Gastroesophageal sphincter (tissue), 4 donors: ENCODE data around the gene PCNX3. TPM values are rescaled to one million over a fixed set of nuclear protein-coding genes. Genes with fewer than 3 reads are reported as not detected.

Experiments used
- ATAC-seq: fragments of 150-250 bp; one replicate; pipeline ENCODE4 v1.9.1; 2016; ENCODE audit warnings: mild to moderate bottlenecking, moderate library complexity
- H3K27ac ChIP-seq, 4 donors: fragments of 200-600 bp; sonication (generic) in 3 of 4; 1 replicate in 3 of 4; 2 replicates in 1 of 4; pipeline ENCODE4 v1.5.1; 2016 to 2019
- H3K27me3 ChIP-seq: fragments of 200-600 bp; sonication (generic); one replicate; pipeline ENCODE4 v1.5.1; 2019
- H3K36me3 ChIP-seq, 2 donors: fragments of 200-600 bp; sonication (generic); one replicate each; pipeline ENCODE4 v1.5.1; 2019; ENCODE audit warnings: control low read depth in 1 of 2
- H3K4me1 ChIP-seq, 3 donors: fragments of 200-600 bp; sonication (generic); 1 replicate in 2 of 3; 2 replicates in 1 of 3; pipeline ENCODE4 v1.5.1; 2016 to 2019; ENCODE audit warnings: control low read depth in 2 of 3
- H3K4me3 ChIP-seq, 2 donors: fragments of 200-600 bp; sonication (generic); one replicate each; pipeline ENCODE4 v1.5.1; 2019; ENCODE audit warnings: mild to moderate bottlenecking in 1 of 2, moderate library complexity in 1 of 2
- H3K9me3 ChIP-seq, 3 donors: fragments of 200-600 bp; sonication (generic); one replicate each; pipeline ENCODE4 v1.5.1; 2017 to 2019; ENCODE audit warnings: control low read depth in 2 of 3
- CTCF ChIP-seq, 4 experiments: fragments of 200-600 bp in 2 of 4; fragments of 450-650 bp in 2 of 4; sonication (generic) in 1 of 4; IDR thresholded peaks; one replicate each; pipeline ENCODE4 v1.5.1; 2017 to 2019; ENCODE audit warnings: antibody characterized with exemption in 4 of 4, mild to moderate bottlenecking in 2 of 4, moderate library complexity in 2 of 4
- EP300 ChIP-seq: sonication (generic); formaldehyde crosslinking; IDR thresholded peaks from one replicate; pipeline ENCODE4 v1.6.1; 2017; ENCODE audit warnings: antibody characterized with exemption, mild to moderate bottlenecking
- POLR2A ChIP-seq, 2 donors: fragments of 450-650 bp; IDR thresholded peaks; one replicate each; pipeline ENCODE4 v1.6.1; 2017; ENCODE audit warnings: antibody characterized with exemption in 2 of 2, mild to moderate bottlenecking in 2 of 2, moderate library complexity in 1 of 2
- POLR2AphosphoS5 ChIP-seq: sonication (generic); formaldehyde crosslinking; IDR thresholded peaks from one replicate; pipeline ENCODE4 v1.6.1; 2017; ENCODE audit warnings: antibody characterized with exemption
- WGBS, 2 donors: methylation state at CpG; one replicate each; pipeline ENCODE4 v1.1.5; 2018; ENCODE audit warnings: low coverage in 1 of 2; 5-methylcytosine and 5-hydroxymethylcytosine counted together
- total RNA-seq, 4 donors: library from RNA; depleted of rRNA; stranded (reverse); fragments of >200 nt; gene quantifications; one replicate each; pipeline ENCODE4 v1.1.0, GENCODE V29; 2016

Gene PCNX3
- total RNA-seq, 4 donors from 2014 or later = 15.9 to 40.1 (median 19.3) TPM

DNA sequence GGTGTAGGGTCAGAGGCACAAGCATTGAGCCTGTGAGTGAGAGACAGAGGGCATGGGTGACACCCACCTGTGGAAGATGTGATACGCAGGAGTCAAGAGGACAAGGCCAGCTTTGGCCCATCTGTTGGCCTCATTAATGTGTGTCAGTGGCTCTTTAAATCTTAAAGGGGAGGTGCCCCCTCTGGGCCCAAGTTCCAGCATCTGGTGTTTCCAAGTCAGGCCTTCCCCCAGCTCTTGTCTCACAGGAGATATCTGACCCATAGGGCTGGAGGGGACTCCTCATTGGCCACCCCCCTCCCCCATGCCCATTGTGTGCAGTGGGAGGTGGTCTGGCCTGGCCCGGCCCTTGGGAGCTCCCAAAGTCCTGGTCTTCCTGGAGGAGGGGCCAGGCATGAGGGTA is 28.9 kb upstream of the PCNX3 start:
- Histone ChIP-seq H3K4me3 (no peak overlapping the region), H3K27ac (peak overlapping the region; percentile 43 to 93 (median 83)), H3K4me1 (peaks cover 0 to 89% (median 30%) of the 10 kb centered on the region in 3 donors), H3K9me3 (no peaks in the 10 kb centered on the region), H3K27me3 (no peaks in the 10 kb centered on the region), H3K36me3 (peaks cover 0 to 74% of the 10 kb centered on the region in 2 donors)
- no peak for TF ChIP-seq CTCF (IDR thresholded peaks at IDR 0.05)
- no peak for TF ChIP-seq POLR2AphosphoS5
- no peak for TF ChIP-seq POLR2A (IDR thresholded peaks at IDR 0.05)
- no peak for TF ChIP-seq EP300
- no peak for ATAC-seq
- WGBS, 2 donors = 80% methylated on average over 1 of the region's 2 CpGs; no CpG with 5 or more reads in 1 of the 2 donors

DNA sequence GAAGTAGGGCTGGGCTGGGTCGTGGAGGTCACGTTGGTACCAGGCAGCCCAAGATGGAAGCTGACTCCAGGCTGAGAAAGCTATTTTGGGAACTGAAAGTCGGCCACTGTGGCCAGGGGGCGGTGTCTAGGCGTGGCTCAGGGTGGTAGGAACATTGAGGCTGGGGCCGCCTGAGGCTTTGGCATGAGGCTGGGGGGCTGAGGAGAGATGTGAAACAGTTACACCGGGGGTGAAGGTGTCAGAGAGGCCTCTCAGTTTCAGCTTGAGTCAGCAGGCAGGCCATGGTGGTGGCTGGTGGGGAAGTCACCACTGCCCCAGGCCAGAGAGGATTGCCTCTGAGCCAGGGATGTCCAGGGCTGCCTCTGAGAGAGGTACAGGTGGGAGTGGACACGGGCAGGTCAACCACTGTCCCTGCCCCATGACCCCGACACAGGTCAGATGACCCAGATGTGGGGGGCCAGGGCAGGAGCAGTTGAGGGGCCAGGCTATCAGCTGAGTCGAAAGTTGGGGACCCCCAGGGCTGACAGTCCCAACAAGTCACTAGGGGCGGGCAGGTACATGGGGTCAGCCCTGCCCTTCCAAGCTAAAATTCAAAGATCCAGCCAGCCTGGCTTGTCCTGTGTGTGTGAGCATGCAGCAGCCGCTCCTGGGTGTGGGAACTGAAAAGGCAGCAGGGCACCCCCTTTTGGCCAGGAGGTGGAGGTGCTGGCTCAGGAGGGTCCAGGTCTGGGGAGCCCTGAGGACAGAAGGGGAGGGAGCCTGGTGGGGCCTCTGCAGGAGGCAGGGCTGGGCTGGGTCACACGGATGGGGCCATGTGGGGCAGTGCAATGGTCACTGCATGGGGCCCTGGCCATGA is 27.1 kb upstream of the PCNX3 start:
- Histone ChIP-seq H3K27ac (peak overlapping the region; percentile 12 to 93 (median 83)), H3K27me3 (no peaks in the 10 kb centered on the region), H3K36me3 (peaks cover 0 to 74% of the 10 kb centered on the region in 2 donors), H3K4me1 (peaks cover 0 to 98% (median 32%) of the 10 kb centered on the region in 3 donors), H3K4me3 (no peak overlapping the region), H3K9me3 (no peaks in the 10 kb centered on the region)
- peak; percentile 48 for ATAC-seq
- whole genome bisulfite sequencing, 2 donors = 16 to 47% methylated on average over 5 to 9 of the region's 13 CpGs
- peak in 3 of 4 experiments; percentile 54 to 66 (median 63) for TF ChIP-seq CTCF (IDR thresholded peaks at IDR 0.05)
- no peak for TF ChIP-seq POLR2A (IDR thresholded peaks at IDR 0.05)

DNA sequence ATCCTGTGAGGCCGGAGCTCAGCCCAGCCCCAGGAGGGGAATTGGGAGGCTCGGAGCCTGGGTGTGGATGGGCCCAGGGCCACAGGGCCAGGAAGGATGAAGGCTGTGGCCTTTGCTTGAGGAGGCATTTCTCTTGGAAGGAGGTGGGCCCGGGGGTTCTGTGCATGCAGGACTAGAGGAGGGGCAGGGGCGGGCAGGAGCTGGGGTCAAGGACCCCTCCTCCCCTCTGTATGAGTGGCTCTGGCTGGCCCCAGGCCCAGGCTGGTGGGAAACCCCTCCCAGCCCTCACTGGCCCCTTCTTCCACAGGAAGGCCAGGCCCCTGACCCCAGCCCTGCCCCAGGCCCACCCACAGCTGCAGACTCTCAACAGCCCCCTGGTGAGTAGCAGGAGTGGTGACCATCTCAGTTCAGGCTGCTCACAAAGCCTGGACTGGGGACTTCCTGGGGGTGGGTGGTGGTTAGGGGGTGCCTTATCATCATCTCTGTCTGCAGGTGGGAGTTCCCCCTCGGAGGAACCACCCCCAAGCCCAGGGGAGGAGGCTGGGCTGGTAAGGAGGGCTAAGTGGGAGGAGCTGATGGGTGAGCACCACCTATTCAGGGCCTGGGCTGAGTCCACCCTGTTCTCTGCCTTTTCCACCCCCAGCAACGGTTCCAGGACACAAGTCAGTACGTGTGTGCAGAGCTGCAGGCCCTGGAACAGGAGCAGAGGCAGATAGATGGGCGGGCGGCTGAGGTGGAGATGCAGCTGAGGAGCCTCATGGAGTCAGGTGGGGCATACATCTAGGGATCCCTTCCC is 25.9 kb upstream of the PCNX3 start:
- Histone ChIP-seq H3K36me3 (peaks cover 0 to 64% of the 10 kb centered on the region in 2 donors), H3K4me3 (no peak overlapping the region), H3K27ac (peak overlapping the region in 3 of 4 donors; percentile 80 to 93 (median 86)), H3K4me1 (peaks cover 0 to 98% (median 34%) of the 10 kb centered on the region in 3 donors), H3K27me3 (no peaks in the 10 kb centered on the region), H3K9me3 (no peaks in the 10 kb centered on the region)
- 42% methylated on average over 2 of the region's 9 CpGs; no CpG with 5 or more reads in 1 of the 2 donors for whole genome bisulfite sequencing, 2 donors
- no peak for ATAC-seq
- TF ChIP-seq POLR2AphosphoS5 (no peak), EP300 (no peak), POLR2A (IDR thresholded peaks at IDR 0.05) (no peak), CTCF (IDR thresholded peaks at IDR 0.05) (no peak)

DNA sequence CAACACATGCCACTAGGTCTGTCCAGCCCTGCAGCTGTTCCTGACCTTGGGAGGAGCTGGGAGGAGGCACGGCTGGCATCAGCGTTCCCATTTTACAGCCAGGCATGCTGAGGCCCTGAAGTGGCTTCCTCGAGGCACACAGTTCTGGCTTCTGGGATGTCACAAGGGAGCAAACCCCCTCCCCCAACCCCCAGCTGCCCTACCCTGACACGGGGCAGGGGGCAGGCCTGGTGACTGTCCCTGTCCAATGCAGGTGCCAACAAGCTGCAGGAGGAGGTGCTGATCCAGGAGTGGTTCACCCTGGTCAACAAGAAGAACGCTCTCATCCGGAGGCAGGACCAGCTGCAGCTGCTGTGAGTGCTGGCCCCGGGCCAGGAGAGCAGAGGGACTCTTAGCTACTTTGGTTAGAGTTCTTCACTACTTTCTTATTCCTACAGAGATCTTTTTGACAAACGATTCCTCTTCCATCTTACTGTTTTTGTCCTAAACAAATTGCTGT is 25.3 kb upstream of the PCNX3 start:
- H3K4me1 ChIP-seq = peaks cover 0 to 98% (median 39%) of the 10 kb centered on the region in 3 donors
- H3K27me3 ChIP-seq = no peaks in the 10 kb centered on the region
- no peak for TF ChIP-seq POLR2AphosphoS5
- TF ChIP-seq CTCF (IDR thresholded peaks at IDR 0.05) = no peak
- no peak for TF ChIP-seq POLR2A (IDR thresholded peaks at IDR 0.05)
- no peak for TF ChIP-seq EP300
- H3K4me3 ChIP-seq = no peak overlapping the region
- H3K9me3 ChIP-seq = no peaks in the 10 kb centered on the region
- peak overlapping the region in 3 of 4 donors; percentile 80 to 93 (median 86) for H3K27ac ChIP-seq
- peaks cover 0 to 57% of the 10 kb centered on the region in 2 donors for H3K36me3 ChIP-seq
- no peak for ATAC-seq
- WGBS, 2 donors = 5 to 45% methylated on average over 3 to 4 of the region's 8 CpGs
